GM12878 (cell line): ENCODE results near the gene CLDN15. TPM values are rescaled to one million over a fixed set of nuclear protein-coding genes. Genes with fewer than 3 reads are reported as not detected.
A peak's percentile ranks its signal among the peaks of the same experiment; 100 is the strongest.

Source experiments
- ATAC-seq: fragments of 200-7000 bp; cut with Tn5 transposase; 3 replicates; pipeline ENCODE4 v1.9.1; 2020; ENCODE audit warnings: mild to moderate bottlenecking, moderate library complexity
- BruUV-seq: library from RNA; stranded (reverse); fragments of 400-500 nt; replicated peaks from 2 replicates; lab custom pipeline; 2021; lab: Mats Ljungman, UMichigan
- CTCF ChIA-PET: fragments of 300-600 bp; sonication (Branson Sonifier 250); formaldehyde crosslinking; extraction: SDS; loops from one replicate; lab custom pipeline; 2021; ENCODE audit warnings: inconsistent platforms; lab: Yijun Ruan, JAX
- POLR2A ChIA-PET: fragments of 350-600 bp; formaldehyde crosslinking; extraction: SDS; loops from one replicate; lab custom pipeline; 2021; ENCODE audit warnings: inconsistent platforms; lab: Charles Lee
- RAD21 ChIA-PET: fragments of 300-600 bp; sonication (Branson Sonifier 250); formaldehyde crosslinking; loops from one replicate; lab custom pipeline; 2023; ENCODE audit warnings: antibody characterized with exemption; ENCODE audit not compliant: unreplicated experiment; lab: Charles Lee
- SMC1A ChIA-PET: fragments of 300-600 bp; sonication (Branson Sonifier 250); formaldehyde crosslinking; loops from one replicate; lab custom pipeline; 2023; ENCODE audit not compliant: unreplicated experiment, uncharacterized antibody; lab: Charles Lee
- DNase-seq: peaks from one replicate; pipeline ENCODE4 v3.0.0-alpha.2; 2011; ENCODE audit warnings: low read depth, low spot score
- FAIRE-seq: peaks from 3 replicates; lab custom pipeline; 2011; peaks lifted over from hg19 to GRCh38; lab: Jason Lieb, UNC
- H2AFZ ChIP-seq: 2 replicates; pipeline ENCODE4 v1.6.0; 2011; ENCODE audit warnings: low read depth, low read length, control low read depth; ENCODE audit not compliant: control insufficient read depth
- H3K27ac ChIP-seq: 2 replicates; pipeline ENCODE4 v1.5.1; 2011; ENCODE audit warnings: control low read depth; ENCODE audit not compliant: control insufficient read depth, insufficient read depth
- H3K27me3 ChIP-seq, 2 experiments: replicated peaks in 1 of 2; 2 replicates each; pipeline versions ENCODE4 v1.6.0 to v1.6.1; 2011; ENCODE audit warnings: low read length in 1 of 2; ENCODE audit not compliant: control insufficient read depth in 2 of 2, insufficient read depth in 2 of 2
- H3K36me3 ChIP-seq, 2 experiments: 2 replicates each; pipeline ENCODE4 v1.5.1; 2011; ENCODE audit warnings: low read length in 1 of 2; ENCODE audit not compliant: control insufficient read depth in 2 of 2, insufficient read depth in 2 of 2
- H3K4me1 ChIP-seq: 2 replicates; pipeline ENCODE4 v1.6.1; 2011; ENCODE audit warnings: mild to moderate bottlenecking, low read length, moderate library complexity, mixed read lengths; ENCODE audit not compliant: control insufficient read depth, insufficient read depth
- H3K4me2 ChIP-seq: 2 replicates; pipeline ENCODE4 v1.6.0; 2011; ENCODE audit warnings: control low read depth; ENCODE audit not compliant: control insufficient read depth, insufficient read depth
- H3K4me3 ChIP-seq: fragments of 200-600 bp; sonication (generic); 2 replicates; pipeline ENCODE4 v1.5.1; 2016
- H3K79me2 ChIP-seq: 2 replicates; pipeline ENCODE4 v1.6.0; 2011; ENCODE audit warnings: low read length; ENCODE audit not compliant: control insufficient read depth, insufficient read depth
- H3K9ac ChIP-seq: 2 replicates; pipeline ENCODE4 v1.8.0; 2011; ENCODE audit warnings: low read length, control low read depth, mixed read lengths; ENCODE audit not compliant: control insufficient read depth, insufficient read depth
- H3K9me3 ChIP-seq: replicated peaks from 3 replicates; pipeline ENCODE4 v1.5.1; 2011; ENCODE audit warnings: mild to moderate bottlenecking, low read length; ENCODE audit not compliant: control insufficient read depth, insufficient read depth
- H4K20me1 ChIP-seq: 2 replicates; pipeline ENCODE4 v1.6.0; 2011; ENCODE audit not compliant: control insufficient read depth, insufficient read depth
- NR2F1 ChIP-seq: fragments of 450-650 bp; conservative IDR thresholded peaks from 2 replicates; pipeline ENCODE4 v1.6.1; 2017; ENCODE audit warnings: mild to moderate bottlenecking
- PKNOX1 ChIP-seq: fragments of 450-650 bp; IDR thresholded peaks from 2 replicates; pipeline ENCODE4 v1.6.1; 2016; ENCODE audit warnings: mild to moderate bottlenecking
- SMAD5 ChIP-seq: IDR thresholded peaks from 2 replicates; pipeline ENCODE4 v1.6.1; 2016; ENCODE audit warnings: antibody characterized with exemption, low read depth
- WGBS: methylation state at CpG from one replicate; pipeline ENCODE4 v1.1.6; 2016; ENCODE audit warnings: low lambda C conversion rate; ENCODE audit not compliant: insufficient replicate concordance, insufficient coverage; ENCODE audit errors: missing lambda C conversion rate; 5-methylcytosine and 5-hydroxymethylcytosine counted together
- in situ Hi-C: fragments of 300-500 bp; cut with MboI; formaldehyde crosslinking; loops from 9 replicates; pipeline ENCODE4 v1.14.3; 2018; ENCODE audit warnings: mixed read lengths
- intact Hi-C: fragments of 100-400 bp; cut with micrococcal nuclease; formaldehyde crosslinking; loops from one replicate; pipeline ENCODE4 v1.14.2; 2022; ENCODE audit not compliant: unreplicated experiment
- polyA plus RNA-seq, 11 experiments: library from polyadenylated mRNA; depleted of rRNA in 4 of 11; unstranded in 6 of 11; stranded (reverse) in 5 of 11; fragments of >200 nt; fragmentation: Nextera tagmentation in 4 of 11; fragmentation: Illumina TruSeq in 1 of 11; extraction: Ambion mirVana in 4 of 11; extraction: Trizol in 1 of 11; gene quantifications; 1 replicate in 1 of 11; 2 replicates in 10 of 11; pipeline versions ENCODE4 v1.2.1 to v1.2.3, GENCODE V29; 2011 to 2016; ENCODE audit warnings: inconsistent platforms in 2 of 11, missing spikeins in 2 of 11, low read depth in 1 of 11
- total RNA-seq, 4 experiments: library from RNA; depleted of rRNA in 3 of 4; stranded (reverse); fragments of >200 nt in 3 of 4; fragmentation: Illumina TruSeq in 1 of 4; extraction: Trizol in 1 of 4; gene quantifications; 2 replicates each; pipeline versions ENCODE4 v1.2.1 to v1.2.3, GENCODE V29; 2013 to 2021

The CLDN15 gene
- total and polyA plus RNA-seq, 10 of the 15 experiments (the other 5 are each of a cell fraction or from before 2014, with no cell fraction given) = 0.47 to 15.0 (median 6.6) TPM

GRCh38 chr7:101200862-101201599 is 36.6 kb downstream of the CLDN15 start, which contains the start of gene MOGAT3:
Gene MOGAT3, minus strand, starts transcription at chr7:101201036. Its CDS starts 182 bp downstream, at chr7:101200854.
- ChIA-PET SMC1A (interaction anchor here (0.6 to 1.2 kb wide), 4 partner anchors 17 to 82 kb away, joined by 3 to 4 read pairs (median 4); partner anchors contain the start of genes PLOD3 and ZNHIT1), POLR2A (interaction anchor here (0.6 kb wide), 1 partner anchor 120 kb away, joined by 4 read pairs; the partner anchor contains the start of gene IFT22), RAD21 (interaction anchor here (0.6 to 1.9 kb wide), 2 partner anchors 82 to 1260 kb away, joined by 3 to 5 read pairs; no protein-coding TSS in a partner anchor), CTCF (interaction anchor here (0.8 to 1.3 kb wide), 4 partner anchors 9 to 122 kb away, joined by 3 to 7 read pairs (median 3); no protein-coding TSS in a partner anchor)
- FAIRE-seq (no peak), DNase-seq (no peak), ATAC-seq (peak; percentile 55)
- no peak within 1 kb of the TSS for H3K27ac ChIP-seq
- H3K79me2 ChIP-seq = no peaks in the 10 kb centered on the region
- H3K36me3 ChIP-seq = no peaks in the 10 kb centered on the region
- intact Hi-C loops = no loop called here
- 0 out of 2 replicates have a peak, but pooled peaks have one; percentile 16 for TF ChIP-seq NR2F1
- no peak for TF ChIP-seq SMAD5
- peak; percentile 67 for TF ChIP-seq PKNOX1
- no TSS peak for BruUV-seq
- WGBS = 27% methylated on average over 20 of the region's 21 CpGs
- H3K9ac ChIP-seq = no peak within 1 kb of the TSS
- H3K9me3 ChIP-seq = no peaks in the 10 kb centered on the region
- H4K20me1 ChIP-seq = no peaks in the 10 kb centered on the region
- no peak within 1 kb of the TSS for H3K4me2 ChIP-seq
- no peak within 1 kb of the TSS for H2AFZ ChIP-seq
- in situ Hi-C loops = no loop called here
- H3K4me3 ChIP-seq = no peak within 1 kb of the TSS
- H3K4me1 ChIP-seq = no peaks in the 10 kb centered on the region; the same call in 1 of the 2 replicates
- H3K27me3 ChIP-seq = peaks cover 0 to 9% of the 10 kb centered on the region in 2 experiments; a peak in 2 of 4 replicates
